HT-29 (cell line): Measurements from ENCODE around the gene CDC6. TPM values are rescaled to one million over a fixed set of nuclear protein-coding genes. Genes with fewer than 3 reads are reported as not detected.
A peak's percentile ranks its signal among the peaks of the same experiment; 100 is the strongest.

Source experiments
- DNase-seq: peaks from one replicate; pipeline ENCODE4 v3.0.0-alpha.2; 2015; ENCODE audit warnings: low spot score
- total RNA-seq: library from RNA; depleted of rRNA; stranded (reverse); fragments of >200 nt; shearing (Covaris generic); gene quantifications from 2 replicates; pipeline ENCODE4 v1.2.3, GENCODE V29; 2014

Gene CDC6
- total RNA-seq, 1 experiment from 2014 or later, result 39.8 TPM

DNA sequence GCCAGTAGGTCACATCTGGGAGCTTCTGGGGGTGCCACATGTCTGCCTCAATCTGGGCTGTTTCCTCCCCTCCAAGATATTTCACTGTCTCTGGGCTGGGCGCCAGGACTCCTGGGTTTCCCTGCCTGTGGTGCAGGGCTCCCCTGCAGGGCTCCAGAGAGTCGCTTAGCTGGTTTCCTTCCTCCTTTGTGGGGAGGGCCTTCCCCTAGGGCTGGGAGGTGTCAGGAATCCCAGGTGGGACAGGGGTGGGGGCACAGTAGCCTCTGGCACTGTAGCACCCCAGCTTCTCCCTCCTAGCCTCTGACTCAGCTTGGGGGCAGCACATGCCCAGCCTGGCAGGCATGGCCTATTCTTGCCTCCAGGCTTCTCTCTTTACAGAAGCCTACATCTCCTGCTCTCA lies 23.9 kb downstream of the CDC6 start:
- peak; percentile 71 for DNase-seq

DNA sequence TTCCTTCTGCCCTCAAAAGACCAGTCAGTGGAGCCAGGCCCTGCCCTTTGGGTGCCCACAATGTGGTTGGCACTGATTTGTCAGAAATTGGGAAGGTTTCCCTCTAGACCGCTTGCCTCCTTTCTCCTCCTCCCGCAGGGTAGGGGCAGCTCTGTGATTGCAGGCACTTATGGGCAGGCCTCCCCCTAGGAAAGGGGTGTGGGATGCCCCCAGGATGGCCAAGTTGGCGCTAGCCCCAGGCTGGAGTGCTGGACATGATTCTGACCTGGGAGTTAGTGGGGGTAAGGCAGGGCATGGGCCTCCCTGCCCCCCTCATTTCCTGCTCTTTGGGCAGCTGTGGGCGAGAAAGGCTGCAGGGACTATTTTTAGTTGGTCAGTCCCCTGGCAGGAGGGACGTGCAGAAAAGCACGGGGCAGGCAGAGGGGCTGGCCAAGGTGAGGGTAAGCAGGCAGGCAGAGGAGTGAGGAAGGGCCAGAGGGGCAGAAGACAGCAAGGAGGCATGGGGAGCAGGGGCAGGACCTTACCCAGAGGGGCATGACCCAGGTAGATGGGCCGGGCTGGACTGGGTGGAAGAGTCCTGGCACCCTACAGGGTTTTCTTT lies 24.6 kb downstream of the CDC6 start:
- DNase-seq, result no peak

DNA sequence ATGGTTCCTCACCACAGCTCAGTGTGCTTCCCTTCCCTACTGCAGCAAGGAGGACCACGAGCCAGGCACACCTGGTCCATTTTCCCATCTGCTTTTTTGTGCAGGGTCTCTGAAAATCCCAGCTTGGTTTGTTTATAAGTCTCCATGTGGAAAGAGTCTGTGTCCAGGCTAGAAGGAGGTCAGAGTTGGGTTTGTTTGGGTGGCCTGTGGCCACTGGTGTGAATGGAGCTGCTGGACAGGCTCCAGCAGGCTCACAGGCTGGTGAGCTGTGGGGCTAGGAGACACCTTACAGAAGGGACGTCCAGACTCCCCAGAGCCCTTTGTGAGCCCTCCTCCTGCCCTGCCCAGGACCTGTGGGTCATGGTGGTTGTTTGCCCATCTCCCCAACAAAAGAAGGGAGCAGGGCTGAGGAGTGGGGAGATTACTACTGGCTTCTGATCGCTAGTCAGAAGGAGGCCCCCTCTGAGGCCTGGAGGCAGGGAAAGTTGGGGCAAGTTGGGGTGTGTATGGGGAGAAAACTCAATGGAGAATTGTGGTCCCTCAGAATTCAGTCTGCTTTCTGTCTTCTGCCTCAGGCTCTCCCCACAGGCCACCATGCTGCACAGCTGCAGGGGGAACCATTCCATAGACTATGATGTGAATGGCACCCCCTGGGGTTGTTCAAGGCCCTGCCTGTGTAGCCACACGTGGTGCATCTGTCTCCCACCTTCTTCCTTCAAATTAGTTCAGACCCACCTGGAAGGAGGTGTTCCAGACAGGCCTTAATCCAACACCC lies 25.4 kb downstream of the CDC6 start:
- no peak for DNase-seq

DNA sequence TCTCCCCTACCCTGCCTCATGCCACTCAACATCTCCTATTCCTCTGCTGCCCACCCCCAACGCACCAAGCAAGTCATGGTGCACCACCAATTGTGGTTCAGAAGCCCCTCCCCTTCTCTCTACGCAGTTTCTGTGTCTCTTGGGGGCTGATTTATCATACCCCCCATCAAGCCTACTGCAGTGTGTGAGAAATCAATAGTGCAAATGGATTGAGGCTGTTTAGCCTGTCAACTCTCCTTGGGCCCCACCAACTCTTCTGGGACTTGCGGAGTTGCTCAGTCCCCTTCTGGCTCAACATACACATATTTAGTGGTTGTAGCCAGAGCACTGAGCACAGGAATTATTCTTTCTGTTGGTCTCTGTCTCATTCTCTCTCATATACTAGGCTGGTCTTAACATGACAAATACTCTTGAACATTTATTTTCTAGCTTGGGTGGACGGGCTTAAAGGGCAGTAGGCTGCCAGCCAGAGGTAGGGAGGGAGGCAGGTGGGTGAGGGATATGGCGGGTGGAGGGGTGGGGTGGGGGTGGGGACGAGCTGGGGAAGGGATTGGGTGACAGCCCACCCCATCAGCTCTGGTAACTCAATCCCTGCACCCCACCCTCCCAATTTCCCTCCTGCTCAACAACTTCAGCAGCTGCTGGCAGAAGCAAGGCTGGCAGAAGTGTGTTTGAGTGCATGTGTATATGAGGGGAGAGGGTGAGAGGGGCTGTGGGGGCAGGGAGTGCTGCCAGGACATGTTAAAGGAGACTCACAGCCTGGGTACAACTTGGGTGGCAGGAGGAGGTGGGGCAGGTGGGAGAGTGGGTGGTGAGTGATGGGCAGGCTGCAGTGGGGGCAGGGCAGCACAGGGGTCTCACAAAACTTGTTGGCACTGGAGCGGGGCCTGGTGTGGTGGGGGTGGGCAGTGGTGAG lies 26.2 kb downstream of the CDC6 start:
- no peak for DNase-seq

DNA sequence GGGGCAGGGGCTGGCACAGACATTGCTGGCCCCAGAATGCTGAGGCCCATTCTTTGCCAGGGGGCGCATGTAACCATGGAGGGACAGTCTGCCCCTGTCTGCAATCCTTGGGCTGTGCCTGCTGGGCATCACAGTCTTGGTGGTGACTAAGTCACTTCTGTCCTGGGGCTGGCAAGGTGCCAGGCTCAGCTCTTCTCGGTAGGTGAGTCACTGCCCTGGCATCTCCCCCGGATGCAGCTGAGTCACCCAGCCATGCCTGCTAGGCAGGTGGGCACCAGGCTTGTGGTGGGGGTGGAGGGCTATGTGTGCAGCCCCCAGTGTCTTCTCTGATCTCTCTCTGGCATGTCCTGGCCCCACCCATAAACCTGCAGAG lies 26.9 kb downstream of the CDC6 start:
- peak; percentile 97 for DNase-seq

DNA sequence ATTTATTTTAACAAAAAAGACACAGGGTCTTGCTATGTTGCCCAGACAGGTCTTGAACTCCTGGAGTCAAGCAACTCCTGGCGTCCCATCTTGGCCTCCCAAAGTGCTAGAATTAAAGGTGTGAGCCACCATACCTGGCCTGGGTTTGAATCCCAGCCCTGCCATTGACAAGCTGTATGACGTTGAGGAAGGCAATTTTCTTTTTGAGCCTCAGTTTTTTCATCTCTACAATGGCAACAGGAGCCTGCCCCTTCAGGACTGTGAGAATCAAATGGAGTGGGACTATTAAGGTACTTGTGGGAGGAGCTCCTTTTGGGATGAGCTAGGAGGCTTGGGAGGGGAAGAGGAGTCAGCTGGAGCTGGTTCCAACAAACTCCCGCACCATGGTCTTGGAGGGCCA lies 27.5 kb downstream of the CDC6 start:
- no peak for DNase-seq

DNA sequence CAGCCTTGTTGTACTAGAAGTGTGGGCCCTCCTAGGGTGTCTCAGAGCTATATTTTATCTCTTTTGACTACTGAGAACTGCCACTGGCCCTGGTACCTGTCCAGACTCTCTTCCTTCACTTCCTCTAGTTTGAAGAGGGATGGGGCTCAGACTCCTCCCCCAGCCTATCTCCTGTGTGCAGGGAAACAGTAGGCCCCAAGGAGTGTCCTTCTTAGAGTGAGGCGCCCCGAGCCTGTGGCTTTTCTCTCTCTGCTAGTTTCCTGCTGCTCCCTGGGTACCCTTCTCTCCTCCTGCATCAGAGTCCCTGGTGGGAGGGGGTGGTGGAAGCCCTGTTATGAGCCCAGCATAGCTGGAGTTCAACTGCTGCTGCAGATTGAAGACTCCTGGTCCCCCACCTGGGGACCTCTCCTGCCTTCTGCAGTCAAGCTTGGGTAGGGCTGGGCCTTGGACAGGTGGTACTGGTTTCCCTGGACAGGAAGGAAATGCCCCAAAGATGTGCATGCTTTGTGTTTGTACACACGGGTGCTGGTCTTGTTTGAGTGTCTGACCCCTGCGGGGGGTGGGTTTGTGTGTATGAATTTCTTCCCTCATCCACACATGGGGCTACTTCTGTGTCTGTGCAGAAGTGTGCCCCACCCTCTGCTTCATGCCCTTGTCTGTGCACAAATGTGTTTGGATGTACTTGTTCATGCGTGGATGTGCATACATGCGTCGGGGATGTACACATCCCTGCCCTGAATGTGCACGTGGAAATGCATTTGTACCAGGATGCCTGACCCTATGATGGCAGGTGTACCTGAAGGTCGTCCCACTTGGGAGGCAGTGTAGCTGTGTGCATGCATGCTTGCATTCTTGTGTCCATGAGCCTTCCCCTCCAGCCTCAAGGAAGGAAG lies 28.2 kb downstream of the CDC6 start:
- DNase-seq, result no peak

DNA sequence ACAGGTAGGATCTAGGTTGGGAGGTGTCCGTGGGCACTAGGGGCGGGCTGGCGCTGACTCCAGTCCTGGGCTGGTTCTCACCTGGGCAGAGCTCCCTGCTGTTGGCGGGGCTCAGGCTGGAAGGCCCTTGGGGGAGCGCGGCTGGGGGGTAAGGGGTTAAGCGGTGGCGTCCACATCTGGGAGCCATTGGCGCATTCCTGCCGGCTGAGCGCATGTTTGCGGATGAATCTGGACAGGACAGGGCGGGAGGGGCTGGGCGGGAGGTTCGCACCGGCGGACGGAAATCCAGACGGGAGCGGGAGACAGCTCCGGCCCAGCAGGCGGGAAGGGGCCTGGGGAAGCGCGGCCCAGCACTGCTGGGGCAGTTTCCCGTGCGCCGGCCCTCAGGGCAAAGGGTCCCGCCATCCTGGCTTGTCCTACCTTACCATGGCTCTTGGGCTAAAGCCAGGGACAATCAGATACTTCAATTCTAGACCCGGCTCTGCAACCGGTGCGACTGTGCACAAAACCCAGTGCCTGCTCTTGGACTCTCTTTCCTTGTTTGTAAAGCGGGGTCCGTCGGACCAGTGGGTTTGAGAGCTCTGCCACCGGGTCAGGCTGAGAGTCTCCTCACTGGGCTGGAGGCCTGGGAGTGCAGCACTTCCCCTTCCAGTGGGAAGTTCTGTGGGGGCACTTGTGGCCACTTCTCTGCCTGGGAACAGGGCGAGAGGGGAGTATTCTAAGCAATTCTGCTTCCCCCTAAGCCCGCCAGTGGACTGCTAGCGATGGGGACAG lies 29.1 kb downstream of the CDC6 start:
- DNase-seq, result peak; percentile 64

DNA sequence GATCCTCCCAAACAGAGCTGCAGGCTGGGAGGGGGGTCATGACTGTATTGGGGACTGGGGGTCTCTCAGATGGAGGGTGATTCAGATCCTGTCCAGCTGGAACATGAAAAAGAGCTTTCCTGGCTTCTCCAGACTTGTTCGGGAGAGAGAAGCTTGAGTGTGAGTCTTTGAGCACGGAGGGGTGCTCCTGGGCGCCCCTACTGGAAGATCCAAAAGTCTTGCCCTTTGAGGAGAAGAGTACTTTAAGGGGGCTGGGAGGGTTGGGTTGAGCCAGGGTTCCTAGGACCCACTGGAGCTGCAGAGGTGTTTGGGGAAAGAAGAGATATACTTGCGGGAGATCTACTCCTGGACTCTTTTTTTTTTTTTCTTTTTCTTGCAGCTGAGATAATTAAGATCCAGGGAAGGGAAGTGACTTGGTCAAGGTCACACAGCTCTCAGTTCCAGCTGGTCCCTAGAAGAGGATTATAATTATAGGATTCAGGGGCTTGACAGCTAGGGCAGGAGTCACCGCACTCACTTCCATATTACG lies 29.7 kb downstream of the CDC6 start:
- peak; percentile 76 for DNase-seq

DNA sequence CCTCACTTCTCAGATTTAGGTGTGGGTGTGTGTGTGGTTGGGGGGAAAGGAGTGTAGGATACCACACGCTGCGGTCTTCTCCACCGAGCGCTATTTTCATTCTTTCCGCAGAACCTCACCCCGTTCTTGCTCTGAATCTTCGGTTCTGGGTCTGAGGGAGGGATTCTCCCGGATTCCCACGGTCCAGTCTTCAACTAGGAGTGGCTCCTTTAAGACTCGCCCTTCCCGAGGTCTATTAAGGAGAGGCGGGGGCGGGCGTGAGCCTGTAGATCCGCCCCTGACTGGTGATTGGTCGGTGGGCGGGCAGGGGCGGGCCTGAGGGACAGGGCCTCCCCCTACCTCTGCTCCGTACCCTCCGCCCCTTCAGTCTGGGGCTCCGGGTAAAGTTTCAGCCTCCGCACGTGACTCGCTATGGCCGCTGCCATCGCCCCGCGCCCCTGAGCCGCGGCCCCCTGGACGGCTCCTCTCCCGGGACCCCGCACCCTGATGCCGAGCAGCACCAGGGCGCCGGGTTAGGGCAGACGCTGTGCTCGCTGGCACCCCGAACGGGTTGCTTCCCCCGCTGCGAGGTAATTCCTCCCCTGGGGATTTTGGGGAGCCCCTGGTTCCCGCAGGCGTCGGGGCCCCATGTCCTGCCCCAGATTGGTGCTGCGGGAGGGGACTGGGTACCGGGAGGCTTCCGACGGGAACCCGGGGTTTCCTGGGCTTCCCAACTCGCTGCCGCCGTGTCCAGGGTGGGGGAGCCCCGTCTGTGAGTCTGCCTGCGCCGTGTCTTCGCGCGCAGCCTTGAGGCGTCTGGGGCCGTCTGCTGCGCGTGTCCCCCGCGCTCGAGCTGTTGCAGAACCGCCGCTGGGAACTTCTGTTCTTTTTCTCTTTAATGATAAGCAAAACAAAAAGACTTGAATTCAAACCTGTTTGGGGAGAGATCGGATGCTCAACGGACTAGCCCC lies 30.5 kb downstream of the CDC6 start:
- DNase-seq, result peak; percentile 96

DNA sequence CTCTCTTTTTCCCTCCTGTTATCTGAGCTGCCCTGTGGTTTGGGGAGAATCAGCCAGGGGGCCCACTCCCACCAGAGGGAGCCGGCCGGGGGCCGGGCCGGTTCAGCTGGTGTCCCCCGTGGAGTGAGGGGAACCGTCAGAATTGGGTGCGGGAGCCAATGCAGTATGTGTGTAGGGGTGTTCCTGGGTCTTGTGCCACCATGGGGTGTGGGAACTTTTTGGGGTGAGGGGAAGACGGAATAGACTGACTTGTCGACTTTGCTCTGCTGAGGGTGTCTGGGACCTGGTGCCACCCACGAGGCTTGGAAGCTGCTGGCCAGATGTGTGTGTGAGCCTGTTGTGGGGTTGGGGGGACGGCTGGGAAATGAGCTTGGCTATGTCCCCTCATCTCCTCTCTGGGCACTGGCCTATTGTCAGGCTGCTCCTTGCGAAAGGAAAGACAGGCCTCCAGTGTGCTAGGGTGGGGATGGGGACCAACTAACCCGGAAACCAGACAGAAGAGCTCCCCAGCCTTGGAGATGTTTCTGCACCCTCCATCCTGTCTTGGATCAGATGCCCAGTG lies 31.2 kb downstream of the CDC6 start:
- no peak for DNase-seq

DNA sequence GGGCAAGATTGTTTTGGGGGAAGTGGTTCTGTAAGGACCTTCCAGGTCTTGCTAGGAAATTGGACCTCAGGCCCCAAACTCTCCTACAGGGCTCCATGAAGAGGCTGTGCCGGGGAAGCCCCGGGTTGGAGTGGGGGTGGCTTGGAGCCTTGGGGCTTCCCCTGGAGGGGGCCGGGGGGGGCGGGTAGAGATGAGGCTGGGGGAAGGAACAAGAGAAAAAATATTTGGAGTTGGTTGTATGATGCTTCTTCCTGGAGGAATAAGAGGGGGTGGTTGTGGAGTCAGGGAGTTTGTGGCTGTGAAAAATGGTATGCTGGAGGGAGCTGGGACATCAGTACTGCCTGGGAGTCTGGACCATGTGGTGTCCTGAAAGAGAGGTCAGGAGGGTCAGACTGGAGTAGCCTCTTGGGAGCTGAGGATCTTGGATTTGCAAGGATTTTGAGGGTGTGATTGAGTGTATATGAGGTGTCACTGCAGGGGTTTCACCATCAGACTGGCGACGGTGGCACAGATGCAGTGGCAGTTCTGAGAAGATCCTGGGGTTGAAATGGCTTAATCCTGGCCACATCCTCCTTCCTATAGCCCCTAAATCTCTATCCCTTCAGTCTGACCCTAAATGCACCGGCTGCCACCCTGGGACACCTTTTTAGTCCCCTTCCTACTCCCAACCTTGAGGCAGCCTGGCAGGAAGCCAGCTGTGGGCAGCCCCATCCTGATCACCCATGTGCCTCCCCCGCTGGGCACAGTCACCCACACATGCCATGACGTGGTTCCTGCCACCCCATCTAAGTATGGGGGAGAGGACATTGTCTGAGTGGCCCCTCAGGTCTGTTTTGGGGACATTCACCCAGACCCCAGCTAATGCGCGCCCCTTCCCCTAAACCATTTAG lies 32.2 kb downstream of the CDC6 start:
- DNase-seq, result no peak

DNA sequence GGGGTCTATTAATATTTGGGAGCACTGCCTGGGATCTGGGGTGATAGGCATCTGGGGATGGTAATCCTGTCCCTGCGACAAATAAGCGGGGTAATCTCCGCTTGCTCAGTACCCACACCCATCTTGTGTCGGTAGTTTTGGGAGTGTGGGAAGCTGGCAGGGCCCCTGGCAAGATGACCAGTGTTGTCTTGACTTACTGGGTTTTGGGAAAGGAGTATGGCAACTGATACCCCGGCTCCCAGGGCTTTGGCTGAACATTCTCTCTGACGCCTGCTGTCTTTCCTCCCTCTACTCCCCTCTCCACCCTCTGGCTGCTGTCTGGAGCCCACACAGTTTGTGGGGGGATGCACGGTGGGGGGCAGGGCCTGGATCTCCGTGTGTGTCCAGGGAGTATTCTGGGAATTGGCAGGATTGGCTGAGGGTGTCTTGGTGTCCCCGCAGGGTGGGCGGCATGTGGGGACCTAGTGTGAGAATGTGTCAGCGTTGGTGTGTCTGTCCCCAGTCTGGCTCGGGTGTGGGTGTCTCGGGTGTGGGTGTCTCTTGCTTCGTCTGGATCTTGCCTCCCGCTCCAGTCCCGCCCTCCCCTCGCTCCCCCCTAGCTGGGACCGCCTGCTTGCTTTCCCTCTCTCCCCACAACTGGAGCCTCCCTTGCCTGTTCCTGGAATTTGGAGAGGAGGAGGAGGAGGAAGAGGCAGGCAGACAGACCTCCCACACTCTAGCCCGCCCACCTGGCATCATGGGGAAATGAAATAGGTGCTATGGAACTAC lies 33.3 kb downstream of the CDC6 start:
- no peak for DNase-seq

DNA sequence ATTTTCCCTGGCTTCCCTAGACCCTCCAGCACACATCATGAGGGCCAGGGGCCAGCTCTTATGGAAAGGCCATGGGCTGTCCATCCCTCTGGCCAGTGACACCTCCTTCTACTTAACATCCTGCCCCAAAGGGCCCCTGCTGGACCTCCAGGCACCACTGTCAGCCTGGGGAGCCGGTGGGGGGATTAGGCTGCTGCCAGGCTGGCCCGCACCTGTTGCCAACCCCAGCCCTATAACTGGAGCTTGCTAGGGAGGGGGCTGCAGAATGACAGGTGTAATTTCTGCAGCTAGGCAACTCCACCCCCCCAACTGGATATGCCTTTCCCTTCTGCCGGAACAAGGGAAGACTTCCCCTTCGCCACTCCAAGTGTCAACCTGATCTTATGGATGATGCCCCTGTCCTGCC lies 33.8 kb downstream of the CDC6 start:
- DNase-seq, result no peak

DNA sequence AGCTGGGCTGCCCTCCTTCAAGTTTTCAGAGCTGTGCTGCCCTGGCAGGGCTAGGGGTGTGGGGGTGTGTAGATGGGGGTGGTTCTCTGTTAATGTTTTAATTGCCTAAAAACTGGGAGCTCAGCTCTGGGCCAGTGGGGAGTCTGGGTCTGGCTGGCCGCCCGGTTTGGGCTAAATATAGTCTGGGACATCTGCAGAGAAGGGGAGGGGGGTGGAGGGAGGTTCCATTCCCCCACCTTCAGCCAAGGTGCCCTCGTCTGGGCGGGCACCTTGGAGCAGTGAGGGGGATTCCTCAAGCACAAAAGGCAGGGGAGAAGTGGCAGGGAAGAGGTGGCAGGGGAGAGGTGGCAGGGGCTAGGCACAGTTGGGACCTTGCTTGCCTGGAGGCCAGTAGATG lies 34.3 kb downstream of the CDC6 start:
- no peak for DNase-seq

DNA sequence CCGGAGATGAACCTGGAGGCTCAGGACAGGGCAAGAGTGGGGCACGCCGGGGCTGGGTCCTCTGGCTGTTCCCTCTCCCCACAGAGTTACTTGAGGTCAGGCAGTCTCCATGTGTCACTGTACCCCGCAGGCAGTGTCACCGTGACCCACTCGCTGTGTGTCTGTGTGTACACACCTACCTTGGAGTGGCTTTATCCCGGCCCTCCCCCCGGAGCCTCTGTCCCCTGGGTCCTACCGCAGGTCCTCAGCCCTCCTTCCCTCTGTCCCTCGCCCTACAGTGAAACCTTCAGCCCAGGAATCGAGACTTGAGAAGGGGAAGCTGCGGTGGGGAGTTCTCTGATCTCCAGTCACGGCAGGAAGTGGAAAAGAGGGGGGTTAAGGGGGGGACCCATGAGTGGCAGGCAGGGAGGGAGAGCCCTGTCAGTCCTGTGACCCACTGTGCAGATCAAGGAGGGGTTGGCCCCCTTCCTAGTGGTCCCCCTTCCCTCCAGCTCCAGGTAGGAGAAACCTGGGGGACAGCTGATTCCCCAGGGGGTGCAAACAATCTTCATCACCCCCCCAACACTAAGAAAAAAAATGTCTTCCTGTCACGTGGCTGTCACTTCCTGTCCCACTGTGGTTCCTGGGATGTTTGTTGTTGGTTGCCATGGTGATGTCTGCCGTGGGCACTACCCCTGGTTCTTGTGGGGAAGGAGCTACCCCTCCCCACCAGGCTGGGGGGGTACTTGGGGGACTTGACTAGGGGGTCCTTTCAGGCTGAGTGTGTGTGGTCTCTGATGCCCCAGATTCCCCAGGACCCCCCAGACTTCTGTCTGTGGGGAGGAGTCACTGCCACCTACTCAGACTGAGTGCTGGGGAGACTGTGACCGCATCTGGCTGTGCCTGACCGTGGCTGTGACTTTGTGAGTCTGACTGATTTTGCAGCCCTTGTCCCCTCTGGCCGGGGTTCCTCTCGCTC lies 35.0 kb downstream of the CDC6 start:
- DNase-seq, result peak; percentile 78
